GM19043 (cell line): ENCODE measurements around the gene ZNF277.

Experiments used
- ATAC-seq: cut with Tn5 transposase; IDR thresholded peaks from one replicate; pipeline ENCODE4 v1.9.1; 2021; ENCODE audit warnings: low read depth; ENCODE audit not compliant: unreplicated experiment

Gene ZNF277

GRCh38 chr7:112184455-112184854 is 22.0 kb upstream of the ZNF277 start:
- no peak for ATAC-seq

GRCh38 chr7:112185005-112185834 is 21.3 kb upstream of the ZNF277 start:
- no peak for ATAC-seq

GRCh38 chr7:112186300-112186699 is 20.2 kb upstream of the ZNF277 start:
- no peak for ATAC-seq

DNA sequence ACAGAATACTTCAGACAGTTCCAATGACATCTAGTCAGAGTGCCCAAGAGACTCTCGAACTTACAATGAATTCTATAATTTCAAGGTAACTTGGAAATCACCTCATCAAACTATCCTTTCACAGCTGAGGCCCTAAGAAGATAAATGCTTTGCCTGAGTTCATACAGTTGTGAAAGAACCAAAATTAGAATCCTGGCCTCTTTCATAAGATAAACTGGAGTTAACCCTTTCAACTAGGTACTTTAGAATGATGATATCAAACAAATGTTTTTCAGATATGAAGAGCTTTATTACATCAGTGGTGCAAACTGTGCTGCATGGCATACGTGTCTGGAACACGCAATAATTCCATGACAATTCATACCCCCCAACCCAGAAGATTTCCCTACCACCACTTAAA is 18.2 kb upstream of the ZNF277 start:
- ATAC-seq: no peak

GRCh38 chr7:112189691-112190090 is 16.8 kb upstream of the ZNF277 start:
- ATAC-seq: no peak

- no peak for ATAC-seq
These were observed 16.4 kb upstream of the ZNF277 start for GRCh38 chr7:112190120-112190519.

GRCh38 chr7:112192236-112193154 is 14.0 kb upstream of the ZNF277 start:
- no peak for ATAC-seq

GRCh38 chr7:112193915-112194502 is 12.5 kb upstream of the ZNF277 start:
- no peak for ATAC-seq

DNA sequence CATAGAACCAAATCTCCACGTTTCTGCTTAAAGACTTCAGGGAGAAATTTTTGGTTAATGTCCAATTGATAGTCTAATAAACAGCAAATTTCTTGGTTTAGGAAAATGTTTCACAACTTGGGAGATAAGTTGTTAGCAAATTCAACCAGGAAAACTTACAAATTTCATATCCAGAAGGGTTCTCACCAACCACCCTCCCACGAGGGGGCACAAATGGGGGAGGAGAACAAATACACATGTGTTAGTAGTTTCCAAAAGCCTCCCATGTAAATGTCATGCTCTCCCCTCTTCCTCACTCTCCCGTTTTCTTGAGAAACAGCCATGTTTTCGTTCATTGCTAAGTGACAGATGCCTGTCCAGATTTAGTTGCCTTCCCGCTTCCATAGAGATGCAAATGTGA is 10.8 kb upstream of the ZNF277 start:
- no peak for ATAC-seq

GRCh38 chr7:112197322-112197721 is 9.2 kb upstream of the ZNF277 start:
- ATAC-seq: no peak

DNA sequence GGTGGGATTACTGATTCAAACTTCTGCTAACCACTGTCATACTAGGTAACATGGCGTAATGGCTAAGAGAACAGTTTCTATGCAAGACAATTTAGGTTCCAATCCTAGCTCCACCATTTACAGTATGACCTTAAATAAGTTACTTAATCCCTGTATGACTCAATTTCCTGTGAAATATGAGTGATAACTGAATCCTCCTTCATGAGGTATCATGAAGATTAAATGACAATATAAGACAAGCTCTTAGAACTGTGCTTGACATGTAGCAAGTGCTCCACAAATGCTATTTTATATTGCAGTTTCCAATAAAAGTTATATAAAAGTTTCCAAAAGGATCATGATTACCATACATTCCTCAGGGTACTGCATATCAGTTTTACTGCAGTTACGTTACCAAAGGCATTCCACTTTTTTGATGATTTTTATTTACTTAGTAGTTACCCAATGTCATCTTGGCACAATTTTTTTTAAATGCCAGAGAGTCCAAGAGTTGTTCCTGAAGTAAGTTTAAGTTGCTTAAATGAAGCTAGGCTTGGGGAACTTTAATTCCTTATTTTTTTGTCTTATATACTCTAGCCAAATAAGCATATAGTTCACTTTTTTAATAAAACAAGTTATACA is 7.3 kb upstream of the ZNF277 start:
- ATAC-seq: no peak

- ATAC-seq: no peak
These were observed 6.8 kb upstream of the ZNF277 start for GRCh38 chr7:112199672-112200071.

DNA sequence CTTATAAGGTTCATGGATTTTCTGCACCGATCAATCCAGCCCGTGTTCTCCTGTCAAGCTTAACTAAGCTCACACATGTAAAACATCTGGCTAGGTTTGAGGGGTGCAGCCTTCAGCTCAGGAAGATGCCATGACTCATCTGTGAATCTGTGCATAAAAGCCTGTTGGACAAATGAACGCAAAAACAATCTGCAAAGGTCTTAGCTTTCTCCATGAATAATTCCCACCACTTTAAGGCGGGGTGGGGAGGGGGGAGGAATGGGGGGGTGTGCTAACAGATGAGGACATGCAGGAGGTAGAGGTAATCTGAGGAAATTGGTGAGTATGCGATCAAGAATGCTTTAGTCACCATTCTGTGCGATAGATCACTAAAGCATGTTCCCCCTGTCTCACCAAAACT is 5.1 kb upstream of the ZNF277 start:
- no peak for ATAC-seq

- ATAC-seq: no peak
These were observed 4.7 kb upstream of the ZNF277 start for GRCh38 chr7:112201839-112202238.

GRCh38 chr7:112202816-112203215 is 3.7 kb upstream of the ZNF277 start:
- ATAC-seq: no peak

GRCh38 chr7:112203365-112203739 is 3.1 kb upstream of the ZNF277 start:
- ATAC-seq: no peak

GRCh38 chr7:112204499-112205342 is 1.8 kb upstream of the ZNF277 start:
- ATAC-seq: no peak

GRCh38 chr7:112205343-112206237 is 905 bp upstream of the ZNF277 start:
- ATAC-seq: peak; percentile 3

- ATAC-seq: no peak
These were observed 597 bp downstream of the ZNF277 start for GRCh38 chr7:112206991-112207592.
